HG02623 (cell line): ENCODE results near the gene ELF3.
A peak's percentile ranks its signal among the peaks of the same experiment; 100 is the strongest.
"Not testable (repeated sequence)": the region's sequence is repeated elsewhere in the genome, so short reads cannot be mapped to it uniquely, and the experiment has no call there.

Source experiments
- ATAC-seq: cut with Tn5 transposase; IDR thresholded peaks from one replicate; pipeline ENCODE4 v1.9.1; 2021; ENCODE audit warnings: moderate library complexity; ENCODE audit not compliant: unreplicated experiment

ELF3 gene

GRCh38 chr1:202010180-202011015 is at the start of gene ELF3:
ELF3 (plus strand) TSS chr1:202010587; CDS start chr1:202011137, 550 bp downstream.
- ATAC-seq = peak; percentile 76

GRCh38 chr1:201962382-201962781 is 48.0 kb upstream of the ELF3 start:
- not testable (repeated sequence) for ATAC-seq

- ATAC-seq = no peak
These were observed 46.1 kb upstream of the ELF3 start for GRCh38 chr1:201964261-201964660.

- no peak for ATAC-seq
These were observed 44.2 kb upstream of the ELF3 start for GRCh38 chr1:201966171-201966570.

- ATAC-seq = no peak
These were observed 42.0 kb upstream of the ELF3 start for GRCh38 chr1:201968202-201968925.

- ATAC-seq = no peak
These were observed 39.8 kb upstream of the ELF3 start for GRCh38 chr1:201970334-201971159.

GRCh38 chr1:201982082-201982622 is 28.2 kb upstream of the ELF3 start:
- ATAC-seq = peak; percentile 84

GRCh38 chr1:201982623-201983379 is 27.6 kb upstream of the ELF3 start, which contains the start of gene RNPEP:
RNPEP (plus strand) TSS chr1:201982648; CDS start chr1:201982667, 19 bp downstream.
- ATAC-seq = peak; percentile 49

GRCh38 chr1:201983380-201983805 is 27.0 kb upstream of the ELF3 start:
- ATAC-seq = no peak

GRCh38 chr1:201984446-201984845 is 25.9 kb upstream of the ELF3 start:
- no peak for ATAC-seq

- ATAC-seq = no peak
These were observed 25.0 kb upstream of the ELF3 start for GRCh38 chr1:201985355-201985754.

GRCh38 chr1:201988601-201989000 is 21.8 kb upstream of the ELF3 start:
- ATAC-seq = no peak

- ATAC-seq = no peak
These were observed 20.8 kb upstream of the ELF3 start for GRCh38 chr1:201989354-201990128.

- ATAC-seq = no peak
These were observed 20.0 kb upstream of the ELF3 start for GRCh38 chr1:201990427-201990826.

- no peak for ATAC-seq
These were observed 10.7 kb upstream of the ELF3 start for GRCh38 chr1:201999625-202000238.

- no peak for ATAC-seq
These were observed 7.9 kb upstream of the ELF3 start for GRCh38 chr1:202002507-202002906.

GRCh38 chr1:202004711-202005110 is 5.7 kb upstream of the ELF3 start:
- no peak for ATAC-seq

GRCh38 chr1:202005958-202006357 is 4.4 kb upstream of the ELF3 start:
- no peak for ATAC-seq

GRCh38 chr1:202007304-202007703 is 3.1 kb upstream of the ELF3 start:
- ATAC-seq = no peak
